HepG2 (cell line): Measurements from ENCODE around the gene MAS1L. TPM values are rescaled to one million over a fixed set of nuclear protein-coding genes. Genes with fewer than 3 reads are reported as not detected.
"Not testable (repeated sequence)": the region's sequence is repeated elsewhere in the genome, so short reads cannot be mapped to it uniquely, and the experiment has no call there.

ENCODE experiments used
- ATAC-seq: fragments of 200-7000 bp; cut with Tn5 transposase; 3 replicates; pipeline ENCODE4 v1.9.1; 2020; ENCODE audit warnings: mild to moderate bottlenecking, moderate library complexity
- BruUV-seq: library from RNA; stranded (reverse); fragments of 400-500 nt; replicated peaks from 2 replicates; lab custom pipeline; 2021; lab: Mats Ljungman, UMichigan
- CTCF ChIA-PET: fragments of 300-600 bp; formaldehyde crosslinking; extraction: SDS; loops from one replicate; lab custom pipeline; 2021; ENCODE audit warnings: low total read pairs, inconsistent platforms, low intra/inter-chr PET ratio; lab: Yijun Ruan, JAX
- POLR2A ChIA-PET: fragments of 350-600 bp; sonication (Branson Sonifier 250); formaldehyde crosslinking; loops from one replicate; lab custom pipeline; 2020; ENCODE audit warnings: antibody characterized with exemption, inconsistent platforms; lab: Yijun Ruan, JAX
- DNase-seq: peaks from one replicate; pipeline ENCODE4 v3.0.0-alpha.2; 2015; ENCODE audit warnings: low spot score
- FAIRE-seq: peaks from 3 replicates; lab custom pipeline; 2011; peaks lifted over from hg19 to GRCh38; lab: Jason Lieb, UNC
- H2AFZ ChIP-seq: one replicate; pipeline ENCODE4 v1.6.1; 2011; ENCODE audit warnings: low read length, inconsistent platforms
- H3K27ac ChIP-seq: fragments of 300-600 bp; 3 replicates; pipeline ENCODE4 v1.8.0; 2011; ENCODE audit warnings: mixed run types, mild to moderate bottlenecking, mixed read lengths, low read length, inconsistent platforms; ENCODE audit not compliant: insufficient read depth; ENCODE audit errors: extremely low read length
- H3K27me3 ChIP-seq, 2 experiments: fragments of 200-600 bp in 1 of 2; 2 replicates in 1 of 2; 3 replicates in 1 of 2; pipeline versions ENCODE4 v1.6.0 to v1.8.0; 2011; ENCODE audit warnings: low read length in 2 of 2, mild to moderate bottlenecking in 2 of 2, moderate library complexity in 2 of 2, inconsistent platforms in 1 of 2; ENCODE audit not compliant: insufficient read depth in 2 of 2, control insufficient read depth in 1 of 2
- H3K36me3 ChIP-seq, 2 experiments: fragments of 200-600 bp in 1 of 2; replicated peaks in 1 of 2; 2 replicates in 1 of 2; 3 replicates in 1 of 2; pipeline versions ENCODE4 v1.5.1 to v1.8.0; 2011; ENCODE audit warnings: low read length in 2 of 2, inconsistent platforms in 1 of 2; ENCODE audit not compliant: insufficient read depth in 2 of 2, control insufficient read depth in 1 of 2
- H3K4me1 ChIP-seq: 2 replicates; pipeline ENCODE4 v1.5.1; 2012; ENCODE audit warnings: low read length, inconsistent platforms; ENCODE audit not compliant: insufficient read depth
- H3K4me2 ChIP-seq: 2 replicates; pipeline ENCODE4 v1.6.0; 2011; ENCODE audit warnings: low read depth, low read length, inconsistent platforms
- H3K4me3 ChIP-seq, 3 experiments: fragments of 200-600 bp in 1 of 3; sonication (generic), shearing (Covaris generic) in 1 of 3; replicated peaks in 1 of 3; 2 replicates each; pipeline ENCODE4 v1.5.1; 2011 to 2016; ENCODE audit warnings: low read length in 3 of 3, inconsistent platforms in 2 of 3, low read depth in 2 of 3, mild to moderate bottlenecking in 2 of 3, control low read depth in 1 of 3, mixed read lengths in 1 of 3; ENCODE audit not compliant: insufficient read depth in 1 of 3
- H3K79me2 ChIP-seq: one replicate; pipeline ENCODE4 v1.6.1; 2011; ENCODE audit warnings: low read length, inconsistent platforms; ENCODE audit not compliant: insufficient read depth
- H3K9ac ChIP-seq: 2 replicates; pipeline ENCODE4 v1.6.0; 2011; ENCODE audit warnings: mild to moderate bottlenecking, low read depth, low read length, inconsistent platforms; ENCODE audit not compliant: insufficient read depth
- H3K9me3 ChIP-seq: 2 replicates; pipeline ENCODE4 v1.5.1; 2012; ENCODE audit warnings: mild to moderate bottlenecking, low read length
- H4K20me1 ChIP-seq: 2 replicates; pipeline ENCODE4 v1.6.0; 2011; ENCODE audit warnings: inconsistent platforms, mild to moderate bottlenecking, low read length, moderate library complexity; ENCODE audit not compliant: insufficient read depth
- WGBS: methylation state at CpG from one replicate; pipeline ENCODE4 v1.1.6; 2017; ENCODE audit warnings: low lambda C conversion rate; 5-methylcytosine and 5-hydroxymethylcytosine counted together
- in situ Hi-C: cut with HindIII; loops from 2 replicates; pipeline ENCODE4 v1.10.0; 2017; ENCODE audit warnings: low pct_unique_long_range_greater_than_20kb; ENCODE audit not compliant: extremely low pct_ligation_motif_present
- intact Hi-C: fragments of 100-400 bp; cut with micrococcal nuclease; formaldehyde crosslinking; loops from one replicate; pipeline ENCODE4 v1.10.0; 2022; ENCODE audit not compliant: unreplicated experiment
- polyA plus RNA-seq, 8 experiments: library from polyadenylated mRNA; depleted of rRNA in 3 of 8; stranded (reverse) in 7 of 8; unstranded in 1 of 8; fragments of >200 nt; fragmentation: Illumina TruSeq in 4 of 8; extraction: Trizol in 4 of 8; gene quantifications; 2 replicates each; pipeline versions ENCODE4 v1.2.1 to v1.2.3, GENCODE V29; 2011 to 2016; ENCODE audit warnings: low read depth in 4 of 8, missing spikeins in 1 of 8, mixed read lengths in 1 of 8; ENCODE audit not compliant: insufficient read depth in 1 of 8
- total RNA-seq, 5 experiments: library from RNA; depleted of rRNA; stranded (reverse); fragments of >200 nt; fragmentation: Illumina TruSeq; extraction: Trizol; gene quantifications; 2 replicates each; pipeline ENCODE4 v1.2.3, GENCODE V29; 2016; ENCODE audit warnings: low read depth in 1 of 5

Gene MAS1L
- total and polyA plus RNA-seq, 2 of the 13 experiments (the other 11 are each of a cell fraction or from before 2014, with no cell fraction given): not detected

DNA sequence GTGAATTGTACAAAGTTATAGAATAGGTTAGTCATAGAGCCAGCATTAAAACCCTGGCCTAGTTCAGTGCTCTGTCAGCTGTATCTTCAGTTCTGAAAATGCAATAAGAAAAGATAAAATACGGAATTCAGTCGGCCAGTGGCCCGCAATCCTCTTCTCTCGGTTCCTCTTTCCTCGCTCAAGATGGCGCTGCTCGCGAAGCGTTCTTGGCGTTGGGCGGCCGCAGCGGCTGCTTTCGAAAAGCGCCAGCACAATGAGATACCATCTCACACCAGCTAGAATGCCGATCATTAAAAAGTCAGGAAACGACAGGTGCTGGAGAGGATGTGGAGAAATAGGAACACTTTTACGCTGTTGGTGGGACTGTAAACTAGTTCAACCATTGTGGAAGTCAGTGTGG is 51.0 kb downstream of the MAS1L start:
- H3K9ac ChIP-seq, H3K4me1 ChIP-seq, POLR2A ChIA-PET, CTCF ChIA-PET, BruUV-seq, H2AFZ ChIP-seq, H3K4me2 ChIP-seq, H4K20me1 ChIP-seq, H3K79me2 ChIP-seq, H3K27me3 ChIP-seq, intact Hi-C loops, H3K9me3 ChIP-seq, ATAC-seq, H3K27ac ChIP-seq, FAIRE-seq, DNase-seq, H3K36me3 ChIP-seq, H3K4me3 ChIP-seq, in situ Hi-C loops: not testable (repeated sequence)
- WGBS: 81% methylated on average over 18 of the region's 18 CpGs

Other genes starting within 250 kb of the MAS1L start
- gene OR14J1, start 186.3 kb downstream of the MAS1L start, total RNA-seq (2016; rRNA removed; fragmentation: Illumina TruSeq; extraction: Trizol): not detected in 2 replicates
- gene OR14J1, start 186.3 kb downstream of the MAS1L start, polyA plus RNA-seq (2011; rRNA removed): 0.08 and 0.17 TPM in 2 replicates
- gene OR5V1, start 119.1 kb downstream of the MAS1L start, total RNA-seq (2016; rRNA removed; fragmentation: Illumina TruSeq; extraction: Trizol): not detected in 2 replicates
- not detected in 2 replicates for gene OR5V1, start 119.1 kb downstream of the MAS1L start, polyA plus RNA-seq (2011; rRNA removed)
- gene OR12D3, start 112.7 kb downstream of the MAS1L start, total RNA-seq (2016; rRNA removed; fragmentation: Illumina TruSeq; extraction: Trizol): not detected in 2 replicates
- not detected in 2 replicates for gene OR12D3, start 112.7 kb downstream of the MAS1L start, polyA plus RNA-seq (2011; rRNA removed)
- not detected in 2 replicates for gene OR12D2, start 92.3 kb downstream of the MAS1L start, total RNA-seq (2016; rRNA removed; fragmentation: Illumina TruSeq; extraction: Trizol)
- 0.05 and 0.26 TPM in 2 replicates for gene OR12D2, start 92.3 kb downstream of the MAS1L start, polyA plus RNA-seq (2011; rRNA removed)
- not detected in 2 replicates for gene OR12D1, start 73.0 kb downstream of the MAS1L start, total RNA-seq (2016; rRNA removed; fragmentation: Illumina TruSeq; extraction: Trizol)
- gene OR12D1, start 73.0 kb downstream of the MAS1L start, polyA plus RNA-seq (2011; rRNA removed): 0.05 TPM in 1 of 2 replicates, not detected in the other
- gene OR10C1, start 48.6 kb downstream of the MAS1L start, total RNA-seq (2016; rRNA removed; fragmentation: Illumina TruSeq; extraction: Trizol): not detected in 2 replicates
- gene OR10C1, start 48.6 kb downstream of the MAS1L start, polyA plus RNA-seq (2011; rRNA removed): 0.04 TPM in 1 of 2 replicates, not detected in the other
- not detected in 2 replicates for gene OR11A1, start 30.9 kb downstream of the MAS1L start, total RNA-seq (2016; rRNA removed; fragmentation: Illumina TruSeq; extraction: Trizol)
- gene OR11A1, start 30.9 kb downstream of the MAS1L start, polyA plus RNA-seq (2011; rRNA removed): not detected in 2 replicates
- gene OR2H1, start 30.8 kb downstream of the MAS1L start, total RNA-seq (2016; rRNA removed; fragmentation: Illumina TruSeq; extraction: Trizol): not detected in 2 replicates
- gene OR2H1, start 30.8 kb downstream of the MAS1L start, polyA plus RNA-seq (2011; rRNA removed): 0.15 and 0.21 TPM in 2 replicates
- 172 and 244 TPM in 2 replicates for gene UBD, start 71.8 kb upstream of the MAS1L start, total RNA-seq (2016; rRNA removed; fragmentation: Illumina TruSeq; extraction: Trizol)
- 13.9 and 26.9 TPM in 2 replicates for gene UBD, start 71.8 kb upstream of the MAS1L start, polyA plus RNA-seq (2011; rRNA removed)
- not detected in 2 replicates for gene OR2H2, start 97.2 kb upstream of the MAS1L start, total RNA-seq (2016; rRNA removed; fragmentation: Illumina TruSeq; extraction: Trizol)
- not detected in 2 replicates for gene OR2H2, start 97.2 kb upstream of the MAS1L start, polyA plus RNA-seq (2011; rRNA removed)
- 0.07 TPM in 1 of 2 replicates, not detected in the other for gene GABBR1, start 145.2 kb upstream of the MAS1L start, total RNA-seq (2016; rRNA removed; fragmentation: Illumina TruSeq; extraction: Trizol)
- gene GABBR1, start 145.2 kb upstream of the MAS1L start, polyA plus RNA-seq (2011; rRNA removed): 0.37 and 0.38 TPM in 2 replicates
- gene MOG, start 169.1 kb upstream of the MAS1L start, total RNA-seq (2016; rRNA removed; fragmentation: Illumina TruSeq; extraction: Trizol): not detected in 2 replicates
- not detected in 2 replicates for gene MOG, start 169.1 kb upstream of the MAS1L start, polyA plus RNA-seq (2011; rRNA removed)
- gene ZFP57, start 193.2 kb upstream of the MAS1L start, total RNA-seq (2016; rRNA removed; fragmentation: Illumina TruSeq; extraction: Trizol): not detected in 2 replicates
- gene ZFP57, start 193.2 kb upstream of the MAS1L start, polyA plus RNA-seq (2011; rRNA removed): not detected in 2 replicates
- gene HLA-F, start 235.5 kb upstream of the MAS1L start, total RNA-seq (2016; rRNA removed; fragmentation: Illumina TruSeq; extraction: Trizol): 3.5 and 6.0 TPM in 2 replicates
- 6.1 and 9.3 TPM in 2 replicates for gene HLA-F, start 235.5 kb upstream of the MAS1L start, polyA plus RNA-seq (2011; rRNA removed)